SK-N-MC (cell line): ENCODE measurements around the gene CREB3.

ENCODE experiments used
- DNase-seq: peaks from one replicate; pipeline ENCODE4 v3.0.0-alpha.2; 2011; ENCODE audit warnings: low read depth, low spot score
- H3K27ac ChIP-seq: fragments of 200-600 bp; sonication (generic); 2 replicates; pipeline ENCODE4 v1.5.1; 2016; ENCODE audit warnings: mixed run types
- H3K36me3 ChIP-seq: fragments of 200-600 bp; sonication (generic); 2 replicates; pipeline ENCODE4 v1.6.1; 2017; ENCODE audit warnings: antibody characterized with exemption, low read length, mixed read lengths; ENCODE audit not compliant: insufficient read depth
- H3K4me3 ChIP-seq: fragments of 200-600 bp; sonication (generic); 2 replicates; pipeline ENCODE4 v1.5.1; 2016
- H3K9ac ChIP-seq: fragments of 200-600 bp; sonication (generic); 2 replicates; pipeline ENCODE4 v1.8.0; 2017; ENCODE audit warnings: mixed run types, mixed read lengths; ENCODE audit not compliant: insufficient read length
- H3K9me3 ChIP-seq: fragments of 200-600 bp; sonication (generic); 2 replicates; pipeline ENCODE4 v1.6.1; 2017; ENCODE audit warnings: low read depth, mild to moderate bottlenecking, antibody characterized with exemption, low read length, moderate library complexity, mixed read lengths
- EZH2 ChIP-seq: fragments of 200-600 bp; sonication (generic); IDR thresholded peaks from one replicate; pipeline ENCODE4 v1.6.1; 2017; ENCODE audit warnings: antibody characterized with exemption
- FOXP2 ChIP-seq: optimal IDR thresholded peaks from 2 replicates; pipeline ENCODE3; 2011; ENCODE audit warnings: mild to moderate bottlenecking, moderate library complexity; ENCODE audit not compliant: insufficient read depth; ENCODE audit errors: extremely low read length, control extremely low read depth
- POLR2AphosphoS5 ChIP-seq: IDR thresholded peaks from 2 replicates; pipeline ENCODE4 v1.6.1; 2012; ENCODE audit warnings: mild to moderate bottlenecking, low read depth, low read length, borderline replicate concordance

CREB3 gene

GRCh38 chr9:35696520-35697215, 35.8 kb upstream of the CREB3 start:
- no peak for DNase-seq

GRCh38 chr9:35697486-35697885, 35.0 kb upstream of the CREB3 start:
- Histone ChIP-seq H3K36me3 (peaks cover 65% of the 10 kb centered on the region), H3K4me3 (no peak overlapping the region), H3K27ac (no peak overlapping the region), H3K9me3 (no peaks in the 10 kb centered on the region), H3K9ac (no peak overlapping the region)
- TF ChIP-seq POLR2AphosphoS5 (no peak), FOXP2 (no peak), EZH2 (no peak)
- no peak for DNase-seq

More at GRCh38 chr9:35696520-35697215, 35.8 kb upstream of the CREB3 start:
- no peak overlapping the region for H3K4me3 ChIP-seq
- no peak overlapping the region for H3K9ac ChIP-seq
- TF ChIP-seq POLR2AphosphoS5: no peak
- TF ChIP-seq FOXP2: no peak
- no peak for TF ChIP-seq EZH2
- no peaks in the 10 kb centered on the region for H3K9me3 ChIP-seq
- H3K27ac ChIP-seq: no peak overlapping the region
- peaks cover 58% of the 10 kb centered on the region for H3K36me3 ChIP-seq

- H3K4me3 ChIP-seq: no peak overlapping the region
- H3K27ac ChIP-seq: no peak overlapping the region
- DNase-seq: no peak
- no peak overlapping the region for H3K9ac ChIP-seq
- TF ChIP-seq EZH2 (no peak), POLR2AphosphoS5 (no peak), FOXP2 (no peak)
- H3K36me3 ChIP-seq: peaks cover 72% of the 10 kb centered on the region
- no peaks in the 10 kb centered on the region for H3K9me3 ChIP-seq
Measured at GRCh38 chr9:35698231-35698630, 34.2 kb upstream of the CREB3 start.

DNA sequence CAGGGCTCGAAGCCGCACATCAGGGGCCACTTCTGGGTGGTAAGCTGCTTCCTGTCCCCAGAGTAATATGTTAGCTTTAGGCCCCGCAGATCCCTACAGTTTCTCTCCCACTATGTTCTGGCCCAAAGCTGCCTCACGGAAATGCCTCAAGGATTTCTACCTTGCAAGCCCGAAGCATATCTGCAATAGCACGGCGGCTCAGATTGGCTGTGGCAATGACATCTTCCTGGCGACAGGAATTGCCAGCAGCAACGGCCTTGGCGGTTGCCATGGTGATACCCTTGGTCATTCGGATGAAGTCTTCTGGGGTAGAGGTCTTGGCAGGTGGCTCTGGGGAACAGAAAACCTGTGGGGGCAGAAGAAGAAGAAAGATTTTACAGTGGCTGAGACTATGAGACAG, 32.4 kb upstream of the CREB3 start:
- Histone ChIP-seq H3K36me3 (peaks cover 90% of the 10 kb centered on the region), H3K9ac (no peak overlapping the region), H3K27ac (no peak overlapping the region), H3K9me3 (no peaks in the 10 kb centered on the region), H3K4me3 (no peak overlapping the region)
- TF ChIP-seq EZH2 (no peak), FOXP2 (no peak), POLR2AphosphoS5 (no peak)
- DNase-seq: no peak

DNA sequence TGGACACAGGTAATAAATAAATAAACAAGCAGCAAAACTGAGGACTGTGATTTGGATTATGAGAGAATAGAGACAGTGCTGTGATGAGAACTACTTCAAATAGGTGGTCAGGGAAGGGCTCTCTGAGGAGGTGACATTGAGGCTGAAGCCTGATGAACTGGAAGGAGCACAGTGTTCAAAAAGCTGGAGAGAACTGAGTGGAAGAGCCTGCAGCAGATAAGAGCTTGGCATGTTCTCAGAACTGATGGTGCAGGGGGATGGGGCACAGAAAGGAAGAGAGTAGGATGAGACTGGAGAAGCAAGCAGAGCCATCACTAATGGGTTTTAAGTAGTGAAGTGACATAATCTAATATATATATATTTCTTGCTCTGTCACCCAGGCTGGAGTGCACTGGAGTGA, 31.5 kb upstream of the CREB3 start:
- no peak for TF ChIP-seq FOXP2
- TF ChIP-seq POLR2AphosphoS5: no peak
- TF ChIP-seq EZH2: no peak
- H3K9ac ChIP-seq: no peak overlapping the region
- H3K36me3 ChIP-seq: peaks cover 98% of the 10 kb centered on the region
- no peaks in the 10 kb centered on the region for H3K9me3 ChIP-seq
- H3K4me3 ChIP-seq: no peak overlapping the region
- DNase-seq: no peak
- no peak overlapping the region for H3K27ac ChIP-seq

DNA sequence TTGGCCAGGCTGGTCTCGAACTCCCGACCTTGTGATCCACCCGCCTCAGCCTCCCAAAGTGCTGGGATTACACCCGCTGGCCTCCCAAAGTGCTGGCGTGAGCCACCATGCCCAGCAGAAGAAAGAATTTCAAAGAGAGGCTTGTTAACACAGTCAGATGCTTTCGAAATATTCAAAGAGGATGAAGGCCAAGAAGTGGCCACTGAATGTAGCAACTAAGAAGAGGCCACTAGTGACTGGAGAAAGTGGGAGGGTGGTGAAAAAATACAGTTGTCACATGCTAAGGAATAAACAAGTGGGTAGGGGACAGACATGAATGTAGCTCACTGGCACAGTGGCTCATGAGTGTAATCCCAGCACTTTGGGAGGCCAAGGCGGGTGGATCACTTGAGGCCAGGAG, 29.8 kb upstream of the CREB3 start:
- DNase-seq: no peak
- H3K4me3 ChIP-seq: no peak overlapping the region
- peaks cover 98% of the 10 kb centered on the region for H3K36me3 ChIP-seq
- TF ChIP-seq POLR2AphosphoS5 (no peak), FOXP2 (no peak), EZH2 (no peak)
- no peak overlapping the region for H3K9ac ChIP-seq
- H3K27ac ChIP-seq: no peak overlapping the region
- no peaks in the 10 kb centered on the region for H3K9me3 ChIP-seq

GRCh38 chr9:35703906-35704672, 28.4 kb upstream of the CREB3 start:
- H3K9me3 ChIP-seq: no peaks in the 10 kb centered on the region
- peaks cover 96% of the 10 kb centered on the region for H3K36me3 ChIP-seq
- DNase-seq: no peak
- H3K4me3 ChIP-seq: no peak overlapping the region
- H3K27ac ChIP-seq: no peak overlapping the region
- no peak for TF ChIP-seq POLR2AphosphoS5
- no peak for TF ChIP-seq FOXP2
- no peak for TF ChIP-seq EZH2
- H3K9ac ChIP-seq: no peak overlapping the region

- DNase-seq: no peak
- TF ChIP-seq POLR2AphosphoS5: no peak
- no peak for TF ChIP-seq FOXP2
- no peak for TF ChIP-seq EZH2
- Histone ChIP-seq H3K4me3 (no peak overlapping the region), H3K36me3 (peaks cover 86% of the 10 kb centered on the region), H3K9me3 (no peaks in the 10 kb centered on the region), H3K9ac (no peak overlapping the region), H3K27ac (no peak overlapping the region)
Measured at GRCh38 chr9:35705372-35705771, 27.1 kb upstream of the CREB3 start.

DNA sequence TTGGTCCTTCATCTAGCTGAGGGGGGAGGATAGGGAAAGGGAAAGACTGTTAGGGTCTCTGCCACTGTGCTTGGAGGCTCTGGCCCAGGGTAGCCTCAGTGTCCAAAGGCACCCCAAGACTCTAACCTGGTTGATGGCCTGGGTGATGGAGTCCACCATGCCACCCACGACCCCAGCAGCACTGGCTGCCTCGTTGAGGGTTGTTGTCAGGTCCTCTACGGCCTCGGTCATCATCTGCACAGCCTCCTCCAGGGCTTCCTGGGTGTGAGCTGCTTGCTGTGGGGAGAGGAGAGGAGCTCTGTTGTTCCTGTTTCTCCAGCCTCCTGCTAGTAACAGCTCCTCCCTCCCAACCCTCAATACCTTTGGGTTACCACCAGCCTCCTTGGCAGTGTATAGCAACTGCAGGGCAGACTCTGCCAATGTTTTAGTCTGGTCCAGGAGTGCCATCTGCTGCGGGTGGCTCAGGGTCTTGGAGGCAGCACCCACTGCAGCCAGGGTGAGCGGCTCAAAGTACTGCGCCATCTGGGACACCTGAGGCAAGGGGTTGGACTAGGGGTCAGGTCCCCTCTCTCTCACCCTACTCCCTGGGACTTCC, 26.5 kb upstream of the CREB3 start:
- peaks cover 86% of the 10 kb centered on the region for H3K36me3 ChIP-seq
- H3K4me3 ChIP-seq: no peak overlapping the region
- DNase-seq: no peak

More for the DNA sequence above, 26.5 kb upstream of the CREB3 start:
- no peaks in the 10 kb centered on the region for H3K9me3 ChIP-seq
- no peak overlapping the region for H3K27ac ChIP-seq
- no peak for TF ChIP-seq EZH2
- TF ChIP-seq POLR2AphosphoS5: no peak
- no peak for TF ChIP-seq FOXP2
- H3K9ac ChIP-seq: no peak overlapping the region
